HG03342 (cell line): Measurements from ENCODE around the gene WFDC8.

Experiments used
- ATAC-seq: cut with Tn5 transposase; IDR thresholded peaks from one replicate; pipeline ENCODE4 v1.9.1; 2021; ENCODE audit warnings: mild to moderate bottlenecking, moderate library complexity; ENCODE audit not compliant: unreplicated experiment

The WFDC8 gene

GRCh38 chr20:45550765-45551164 is 28.3 kb downstream of the WFDC8 start:
- no peak for ATAC-seq

- ATAC-seq, result no peak
These were observed 30.7 kb downstream of the WFDC8 start for GRCh38 chr20:45548410-45548809.

- ATAC-seq, result no peak
These were observed 31.8 kb downstream of the WFDC8 start, which contains the start of gene EPPIN for GRCh38 chr20:45547206-45547770. EPPIN (minus strand) TSS chr20:45547401; CDS start chr20:45547357, 44 bp downstream.

- no peak for ATAC-seq
These were observed 33.2 kb downstream of the WFDC8 start for GRCh38 chr20:45545754-45546453.

GRCh38 chr20:45545351-45545750 is 33.7 kb downstream of the WFDC8 start:
- ATAC-seq, result no peak

- ATAC-seq, result no peak
These were observed 39.7 kb downstream of the WFDC8 start, which contains the start of gene WFDC6 for GRCh38 chr20:45539382-45539781. WFDC6 (minus strand) TSS chr20:45539482; CDS start chr20:45539407, 75 bp downstream.

- ATAC-seq, result no peak
These were observed 40.8 kb downstream of the WFDC8 start for GRCh38 chr20:45538209-45538799.

GRCh38 chr20:45527294-45527693 is 51.8 kb downstream of the WFDC8 start:
- no peak for ATAC-seq

- no peak for ATAC-seq
These were observed 55.3 kb downstream of the WFDC8 start for GRCh38 chr20:45523821-45524220.

- no peak for ATAC-seq
These were observed 60.8 kb downstream of the WFDC8 start for GRCh38 chr20:45518282-45518681.

- no peak for ATAC-seq
These were observed 63.8 kb downstream of the WFDC8 start, which contains the start of gene SPINT3 for GRCh38 chr20:45515147-45515913. SPINT3 (minus strand) TSS chr20:45515622; CDS start chr20:45515608, 14 bp downstream.

- no peak for ATAC-seq
These were observed 68.7 kb downstream of the WFDC8 start for GRCh38 chr20:45510242-45510862.

GRCh38 chr20:45509091-45509490 is 70.0 kb downstream of the WFDC8 start:
- ATAC-seq, result no peak

GRCh38 chr20:45508068-45508886 is 70.8 kb downstream of the WFDC8 start:
- ATAC-seq, result no peak

- no peak for ATAC-seq
These were observed 71.9 kb downstream of the WFDC8 start for GRCh38 chr20:45507011-45507820.

- no peak for ATAC-seq
These were observed 72.7 kb downstream of the WFDC8 start for GRCh38 chr20:45506398-45506797.

GRCh38 chr20:45503403-45503802 is 75.7 kb downstream of the WFDC8 start:
- no peak for ATAC-seq

GRCh38 chr20:45502561-45502960 is 76.5 kb downstream of the WFDC8 start:
- no peak for ATAC-seq
